ENCODE measurements around the gene DNAH6.

GRCh38 chr2:84493514-84493913, 22.8 kb upstream of the DNAH6 start:
- TF ChIP-seq POLR2A (IDR thresholded peaks at IDR 0.05; ENCODE audit: low read length) = no peak
- TF ChIP-seq GATA1 (IDR thresholded peaks at IDR 0.05; ENCODE audit: low read depth, low read length) = no peak

Data from erythroblast (primary cell).